Hypothalamus (tissue), 51 donors: ENCODE data around the gene SHPK.

ENCODE experiments used
- DNase-seq, 51 donors: peaks; one replicate each; lab custom pipeline; 2025; lab: John Stamatoyannopoulos, UW

Gene SHPK

DNA sequence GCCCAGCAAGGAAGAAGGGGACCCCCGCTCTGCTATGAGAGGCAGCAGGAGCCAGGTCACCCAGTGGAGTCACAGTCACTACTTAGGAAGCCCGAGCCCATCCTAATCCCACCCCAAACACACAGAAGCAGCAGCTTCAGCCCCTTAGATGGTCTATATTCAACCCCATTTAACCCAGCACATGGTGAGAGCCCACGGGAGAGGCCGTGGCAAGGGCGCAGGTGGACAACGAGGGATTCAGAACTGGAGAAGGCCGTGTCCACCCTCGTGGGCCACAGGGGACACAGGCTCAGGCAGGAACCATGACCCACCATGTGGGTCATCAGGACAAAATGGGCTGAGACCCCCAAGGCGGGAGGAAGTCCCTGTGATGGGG, 76.8 kb downstream of the SHPK start:
- DNase-seq: no peak

DNA sequence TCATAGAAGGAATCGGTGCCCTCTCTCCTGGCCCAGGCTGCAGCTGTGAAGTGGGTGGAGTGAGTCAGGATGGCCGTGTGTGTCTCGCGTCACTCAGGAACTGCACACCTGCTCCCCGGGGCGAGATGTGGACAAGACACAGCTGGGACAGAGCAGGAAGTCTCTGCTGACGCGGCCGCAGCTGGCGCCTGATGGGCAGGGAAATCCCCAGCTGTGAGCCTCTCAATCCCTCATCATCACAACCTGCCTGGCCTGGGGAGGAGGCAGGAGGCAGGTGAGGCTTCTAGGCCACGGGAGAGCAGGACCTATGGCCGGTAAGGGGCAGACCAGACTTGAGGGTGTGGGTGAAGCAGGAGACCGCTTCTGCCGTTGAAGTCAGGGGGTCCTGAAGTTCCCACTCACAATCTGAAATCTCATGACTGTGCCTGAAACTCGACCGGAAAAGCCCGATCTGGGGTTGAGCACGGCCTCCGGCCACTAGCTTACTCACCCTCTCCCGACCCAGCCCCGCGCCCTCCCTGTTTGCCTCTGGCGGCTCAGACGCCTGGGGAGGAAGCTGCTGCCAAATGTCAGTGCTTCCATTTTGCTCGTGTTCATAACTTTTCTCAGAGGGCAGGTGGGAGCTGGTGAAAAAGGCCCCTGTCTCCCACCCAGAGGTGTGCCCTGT, 77.3 kb downstream of the SHPK start:
- no peak for DNase-seq
